Lung microvascular endothelial cell (primary cell): ENCODE results near the gene ANKDD1B. TPM values are rescaled to one million over a fixed set of nuclear protein-coding genes. Genes with fewer than 3 reads are reported as not detected.

Experiments used
- DNase-seq, 2 donors: peaks; one replicate each; pipeline versions ENCODE4 v3.0.0 to v3.0.0-alpha.2; 2010; ENCODE audit warnings: low read depth in 2 of 2
- total RNA-seq: library from RNA; depleted of rRNA; stranded (reverse); fragments of >200 nt; gene quantifications from 2 replicates; pipeline ENCODE4 v1.2.1, GENCODE V29; 2014

ANKDD1B gene
- total RNA-seq, 1 donor from 2014 or later, result 1.2 TPM

DNA sequence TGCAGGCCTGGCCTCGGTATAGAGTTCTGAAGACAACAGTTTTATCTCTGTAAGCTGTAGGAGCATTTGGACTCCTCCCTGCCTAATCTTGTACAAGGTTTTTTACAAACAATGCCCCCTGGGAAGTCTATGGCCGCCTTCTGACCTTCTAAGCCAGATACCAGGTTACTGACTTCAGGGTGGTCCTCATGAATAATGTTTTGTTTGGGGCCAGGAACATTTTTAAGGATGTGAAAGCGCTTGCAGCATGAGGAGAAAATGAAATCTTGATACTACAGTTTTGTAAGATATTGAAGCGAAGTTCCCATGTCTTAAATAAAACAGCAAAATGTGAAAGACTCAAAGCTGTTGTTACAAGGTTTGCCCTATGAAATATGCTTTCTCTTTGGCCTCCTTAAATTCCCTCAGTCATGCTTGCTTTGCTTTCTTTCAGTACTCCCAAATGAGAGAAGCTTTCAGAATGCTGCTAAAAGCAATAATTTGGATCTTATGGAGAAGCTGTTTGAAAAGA is 5.2 kb downstream of the ANKDD1B start:
- DNase-seq, result no peak

DNA sequence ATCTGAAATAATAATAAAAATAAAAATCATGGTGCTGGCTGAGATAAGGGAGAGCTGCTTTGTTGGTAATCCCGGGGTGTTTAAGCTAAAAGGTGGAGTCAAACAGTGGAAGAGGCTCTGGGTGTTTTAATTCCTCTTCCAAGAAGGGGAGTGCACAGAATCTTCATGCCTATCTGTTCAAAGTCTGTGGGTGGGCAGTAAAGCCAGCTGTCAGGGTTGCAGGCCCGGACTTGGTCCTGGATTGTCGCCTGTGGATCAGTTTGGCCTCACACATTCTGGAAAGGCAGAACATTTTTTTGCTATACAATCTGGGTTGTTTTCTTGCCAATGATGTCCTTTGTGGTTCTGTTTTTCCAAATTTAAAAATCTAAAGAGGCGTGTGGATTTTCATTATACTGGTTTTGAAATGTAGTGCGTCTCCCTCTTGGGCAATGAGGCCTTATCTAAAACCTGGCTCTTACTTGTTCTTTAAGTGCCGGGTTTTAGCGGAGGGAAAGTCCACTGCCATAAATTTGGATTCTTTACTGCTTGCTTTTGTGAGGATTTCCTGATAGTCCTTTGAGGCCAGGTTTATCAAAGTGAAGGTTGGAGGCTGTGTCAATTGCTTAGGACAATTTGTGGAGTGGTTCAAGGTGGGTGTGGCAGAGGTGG is 5.8 kb downstream of the ANKDD1B start:
- no peak for DNase-seq

DNA sequence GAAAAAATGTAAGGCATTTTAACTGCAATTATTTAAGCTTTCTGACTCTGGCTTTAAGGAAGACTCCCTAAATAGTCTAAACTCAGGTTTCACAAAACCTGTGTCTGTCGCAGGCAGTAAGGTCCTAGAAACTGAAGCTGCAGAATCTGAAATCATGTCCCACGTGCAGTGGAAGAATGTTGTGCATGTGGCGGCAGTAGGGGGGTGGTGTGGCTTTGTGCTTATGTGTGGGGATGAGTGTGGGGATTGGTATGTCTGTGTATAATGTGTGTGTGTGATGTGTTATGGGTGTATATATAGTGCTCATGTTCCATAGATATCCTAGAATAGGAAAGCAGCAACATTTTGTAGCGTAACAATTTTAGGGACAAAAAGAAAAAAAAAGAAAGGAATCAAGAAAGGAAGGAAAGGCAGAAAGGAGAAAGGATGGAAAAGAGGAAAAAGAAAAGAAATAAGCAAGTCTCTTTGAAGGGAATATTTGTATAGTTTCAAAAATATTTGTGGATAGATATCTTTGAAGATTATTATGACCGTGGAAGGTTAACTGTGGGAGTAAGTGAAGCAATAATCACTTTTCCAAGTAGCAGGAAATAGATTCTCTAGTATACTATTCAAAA is 6.6 kb downstream of the ANKDD1B start:
- no peak for DNase-seq

DNA sequence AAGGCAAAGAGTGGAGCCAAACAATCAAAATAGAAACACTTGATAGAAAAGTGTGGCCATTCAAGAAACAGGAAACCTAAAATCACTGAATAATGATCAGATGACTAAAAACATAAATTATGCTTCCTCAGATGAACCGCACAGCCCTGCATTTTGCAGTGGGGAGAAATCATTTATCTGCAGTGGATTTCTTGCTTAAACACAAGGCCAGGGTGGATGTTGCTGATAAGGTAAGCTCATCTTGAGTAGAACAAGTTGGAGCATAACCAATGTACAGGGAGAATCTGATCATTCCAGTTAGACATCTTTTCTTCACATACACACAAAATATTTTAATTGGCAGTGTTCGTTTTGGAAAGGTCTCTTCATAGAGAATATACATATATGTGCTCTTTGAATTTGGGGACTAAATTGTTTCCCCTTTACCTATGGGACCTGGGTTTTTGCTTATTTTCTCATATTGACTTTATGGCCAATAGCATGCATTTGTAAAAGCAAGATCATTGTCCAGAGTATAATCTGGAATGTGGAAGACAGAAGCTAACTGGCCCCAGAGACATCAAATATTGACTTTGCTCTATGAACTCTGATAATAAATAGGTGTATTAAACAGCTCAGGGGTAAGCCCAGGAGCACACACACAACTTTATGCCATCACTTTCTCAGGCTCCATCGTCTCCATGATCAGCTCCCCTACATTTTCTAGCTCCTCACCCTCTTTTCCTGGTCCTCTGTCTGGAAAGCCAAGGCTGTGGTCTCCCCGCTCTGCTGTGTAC is 9.1 kb downstream of the ANKDD1B start:
- DNase-seq, result no peak

DNA sequence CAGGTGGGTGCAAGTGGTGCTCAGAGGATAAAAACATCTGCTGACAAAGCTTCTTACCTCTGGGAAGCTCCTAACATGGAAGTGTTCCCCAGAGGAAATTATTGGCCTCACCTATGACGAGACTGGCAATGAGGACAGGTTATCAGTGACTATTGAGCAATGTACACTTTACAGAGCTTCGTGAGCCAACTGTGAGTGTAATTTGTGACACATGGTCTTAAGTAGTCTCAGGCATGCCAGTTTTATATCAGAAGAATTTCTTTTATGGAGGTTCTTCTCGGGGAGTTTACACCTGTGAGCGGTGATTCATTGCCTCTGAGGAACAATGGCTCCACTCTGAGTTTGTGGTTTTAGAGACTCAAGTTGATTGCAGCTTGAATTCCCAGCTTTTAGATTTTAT is 11.3 kb downstream of the ANKDD1B start:
- no peak for DNase-seq

DNA sequence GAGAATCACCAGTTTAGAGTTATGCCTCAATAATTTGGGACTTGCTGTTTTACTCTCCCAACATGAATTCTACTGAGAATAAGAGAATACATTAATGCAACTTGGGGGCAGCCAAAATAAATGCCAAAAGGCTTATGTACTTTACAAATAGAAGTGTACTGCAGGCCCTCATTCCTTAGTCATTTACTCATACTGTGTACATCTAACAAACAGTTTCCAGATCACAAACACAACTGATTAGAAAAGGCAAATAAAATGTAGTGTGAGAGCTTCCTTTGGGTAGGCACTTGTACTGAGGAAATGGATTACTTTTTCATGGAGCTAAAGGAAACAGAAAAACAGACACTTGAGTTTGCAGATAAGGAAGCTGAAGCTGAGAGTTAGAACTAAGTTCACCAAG is 12.6 kb downstream of the ANKDD1B start:
- no peak for DNase-seq

DNA sequence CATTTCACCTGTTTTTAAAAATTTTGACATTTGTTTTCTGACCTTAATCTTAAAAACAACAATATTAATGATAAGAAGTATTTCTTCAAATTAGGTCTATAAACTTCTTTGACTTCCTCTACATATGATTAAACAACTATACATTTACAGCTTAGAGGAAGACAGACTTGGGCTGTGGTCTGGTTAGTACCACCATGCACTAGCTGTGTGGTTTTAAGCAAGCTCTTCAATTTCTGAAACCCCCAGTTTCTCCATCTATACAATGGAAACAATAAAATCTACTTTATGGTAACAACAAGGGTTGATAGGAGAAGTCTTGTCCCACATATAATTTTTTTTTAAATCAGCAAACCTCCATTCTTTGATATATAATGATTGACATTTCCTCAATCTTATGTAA is 15.7 kb downstream of the ANKDD1B start:
- no peak for DNase-seq

DNA sequence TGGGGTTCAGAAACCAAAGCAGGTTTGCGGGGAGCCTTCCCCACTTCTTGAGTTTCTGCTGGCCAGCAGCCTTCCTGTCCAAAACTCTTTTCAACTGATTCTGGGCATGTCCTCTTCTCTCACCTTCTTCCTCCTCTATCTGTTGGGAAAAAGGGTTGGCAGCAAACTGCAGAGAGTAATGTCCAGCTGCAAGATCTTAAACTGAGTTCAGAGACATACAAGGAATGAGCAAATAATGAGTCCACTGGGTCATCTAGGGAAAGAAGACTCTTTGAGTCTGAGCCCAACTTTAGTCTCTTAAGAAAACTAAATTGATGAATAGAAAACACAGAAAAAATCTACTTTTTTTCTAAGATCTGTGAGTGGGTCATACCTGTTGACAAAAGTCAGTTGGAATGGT is 16.5 kb downstream of the ANKDD1B start:
- no peak for DNase-seq

DNA sequence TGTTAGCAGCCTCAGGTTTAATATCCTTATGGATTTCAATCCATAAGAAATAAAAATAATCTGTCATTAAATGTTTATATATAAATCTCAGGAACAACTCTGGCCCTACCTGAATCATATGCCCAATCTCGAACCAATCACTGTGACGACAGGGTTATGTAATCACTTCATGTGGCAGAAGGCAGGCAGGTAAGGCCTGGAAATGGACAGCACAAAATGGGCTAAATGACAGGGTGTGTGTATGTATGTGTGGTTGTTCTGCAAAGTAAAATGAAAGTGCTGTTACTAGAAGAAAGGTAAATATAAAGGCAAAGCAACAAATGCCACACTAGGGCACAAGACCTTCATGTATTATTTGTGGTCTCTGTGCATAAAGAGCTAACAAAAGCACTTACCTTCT is 19.6 kb downstream of the ANKDD1B start:
- DNase-seq, result no peak

DNA sequence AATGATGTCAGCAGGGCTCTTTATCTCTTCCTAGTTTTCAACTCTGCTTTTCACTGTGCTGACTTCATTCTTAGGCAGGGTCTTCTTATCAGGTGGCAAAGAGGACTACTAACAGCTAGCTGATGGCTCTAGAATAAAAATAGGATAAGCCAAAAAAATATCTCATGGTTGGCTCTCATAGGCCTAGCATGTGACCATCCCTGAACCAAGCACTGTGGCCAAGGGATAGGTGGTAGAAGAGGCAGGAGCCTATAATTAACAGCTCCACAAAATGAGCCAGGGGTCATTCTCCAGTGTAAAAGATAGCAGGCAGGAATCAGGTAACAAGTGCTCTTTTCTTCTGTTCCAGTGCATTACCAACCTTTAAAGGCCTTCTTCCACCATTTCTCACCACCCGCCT is 21.1 kb downstream of the ANKDD1B start:
- no peak for DNase-seq

DNA sequence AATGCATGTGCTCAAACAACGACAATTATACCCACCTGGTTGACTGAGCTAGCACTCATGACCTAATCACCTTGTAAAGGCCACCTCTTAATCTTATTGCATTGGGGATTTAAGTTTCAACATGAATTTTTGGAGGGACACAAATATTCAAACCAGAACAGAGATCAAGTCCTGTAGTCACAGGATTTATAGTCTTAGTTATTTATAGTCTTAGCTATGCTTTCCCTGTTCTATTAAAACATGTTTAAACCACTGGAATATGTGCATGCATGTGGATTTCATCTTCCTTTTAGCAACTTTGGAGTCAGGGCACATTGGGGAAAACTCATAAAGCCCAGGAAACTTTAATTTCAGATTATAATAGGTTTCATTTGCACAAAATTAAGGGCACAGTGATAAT is 26.7 kb downstream of the ANKDD1B start:
- no peak for DNase-seq

DNA sequence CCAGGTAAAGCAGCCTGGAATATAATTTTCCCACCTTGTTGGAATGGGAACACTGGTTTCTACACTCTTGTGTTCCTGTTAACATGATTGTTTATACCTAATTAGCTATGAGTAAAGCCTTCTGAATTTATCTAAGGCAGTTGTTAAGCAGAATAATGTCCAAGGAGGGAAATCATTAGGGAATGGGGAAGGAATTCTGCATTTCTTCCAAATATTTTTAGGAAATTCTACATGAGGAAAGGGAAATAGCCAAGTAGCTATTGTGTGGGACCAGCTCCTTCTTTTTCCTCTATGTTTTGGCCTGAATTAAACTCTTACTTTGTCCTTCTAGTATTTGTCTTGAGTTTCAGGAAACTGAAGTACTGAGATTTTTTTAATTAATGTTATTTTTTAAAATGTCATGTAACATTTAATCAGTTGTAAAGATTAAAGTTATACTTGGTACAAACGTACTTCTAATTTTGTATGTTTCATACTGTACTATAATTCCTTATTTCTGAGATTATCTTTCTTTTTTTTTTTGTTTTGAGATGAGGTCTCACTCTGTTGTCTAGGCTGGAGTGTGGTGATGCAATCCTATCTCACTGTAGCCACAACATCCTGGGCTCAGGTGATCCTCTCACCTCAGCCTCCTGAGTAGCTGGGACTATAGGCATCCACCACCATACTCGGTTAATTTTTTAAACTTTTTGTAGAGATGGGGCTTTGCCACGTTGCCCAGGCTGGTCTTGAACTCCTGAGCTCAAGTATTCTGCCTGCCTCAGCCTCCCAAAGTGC is 28.5 kb downstream of the ANKDD1B start:
- no peak for DNase-seq

DNA sequence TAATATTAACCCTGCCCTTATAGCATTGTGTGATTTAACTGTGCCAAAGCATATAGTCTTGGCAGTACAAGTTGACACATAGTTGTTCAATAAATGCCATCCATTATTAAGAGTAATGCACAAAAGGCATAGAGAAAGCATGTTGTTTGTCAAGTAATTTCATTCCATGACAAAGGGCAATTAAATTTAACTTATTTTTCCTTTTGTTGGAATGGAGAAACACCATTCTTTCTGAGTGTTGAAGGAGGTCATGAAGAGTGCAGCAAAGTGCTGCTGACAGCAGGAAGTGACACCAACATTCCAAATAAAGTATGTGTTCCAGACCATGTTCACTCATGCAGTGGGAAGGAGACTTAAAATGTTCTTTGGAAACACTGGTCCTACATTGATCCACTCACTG is 29.1 kb downstream of the ANKDD1B start:
- DNase-seq, result peak; percentile 68 to 88

DNA sequence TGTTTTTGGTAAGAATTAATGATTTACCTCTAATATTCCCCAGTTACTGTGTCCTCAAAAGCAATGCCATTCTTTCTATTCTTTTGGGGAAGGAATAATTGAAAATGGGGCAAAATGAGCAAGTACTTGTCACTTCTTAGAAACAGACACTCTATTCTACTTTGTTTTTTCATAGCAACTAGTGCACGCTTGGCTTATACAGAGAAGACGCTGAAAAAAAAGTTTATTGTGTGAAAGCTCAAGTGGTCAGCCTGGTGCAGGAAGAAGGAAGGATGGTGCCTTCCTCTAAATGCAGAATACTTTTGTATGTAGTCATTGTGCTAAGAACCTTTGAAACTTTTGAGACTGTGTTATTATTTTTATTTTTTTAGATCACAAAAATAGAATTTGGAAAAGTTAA is 29.6 kb downstream of the ANKDD1B start:
- peak in 1 of 2 donors; percentile 44 for DNase-seq

DNA sequence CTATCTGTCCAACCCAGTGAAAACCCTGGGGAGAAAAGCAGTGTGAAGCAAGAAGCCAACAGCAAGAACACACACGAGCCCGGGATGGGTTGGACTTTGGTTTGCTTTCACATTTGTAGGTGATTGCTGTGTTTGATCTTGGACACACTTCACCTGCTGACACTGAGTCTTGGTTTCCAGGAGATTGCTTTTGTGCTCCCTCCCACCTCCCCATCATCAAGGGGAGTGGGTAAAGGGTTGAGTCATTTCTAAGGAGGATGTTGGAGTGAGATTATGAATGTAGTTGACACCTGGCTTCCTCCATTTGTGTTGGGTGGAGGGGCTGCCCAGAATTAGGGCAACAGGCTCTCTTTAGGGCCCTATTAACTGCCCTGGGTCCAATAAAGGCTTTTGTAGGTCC is 37.5 kb downstream of the ANKDD1B start:
- no peak for DNase-seq

DNA sequence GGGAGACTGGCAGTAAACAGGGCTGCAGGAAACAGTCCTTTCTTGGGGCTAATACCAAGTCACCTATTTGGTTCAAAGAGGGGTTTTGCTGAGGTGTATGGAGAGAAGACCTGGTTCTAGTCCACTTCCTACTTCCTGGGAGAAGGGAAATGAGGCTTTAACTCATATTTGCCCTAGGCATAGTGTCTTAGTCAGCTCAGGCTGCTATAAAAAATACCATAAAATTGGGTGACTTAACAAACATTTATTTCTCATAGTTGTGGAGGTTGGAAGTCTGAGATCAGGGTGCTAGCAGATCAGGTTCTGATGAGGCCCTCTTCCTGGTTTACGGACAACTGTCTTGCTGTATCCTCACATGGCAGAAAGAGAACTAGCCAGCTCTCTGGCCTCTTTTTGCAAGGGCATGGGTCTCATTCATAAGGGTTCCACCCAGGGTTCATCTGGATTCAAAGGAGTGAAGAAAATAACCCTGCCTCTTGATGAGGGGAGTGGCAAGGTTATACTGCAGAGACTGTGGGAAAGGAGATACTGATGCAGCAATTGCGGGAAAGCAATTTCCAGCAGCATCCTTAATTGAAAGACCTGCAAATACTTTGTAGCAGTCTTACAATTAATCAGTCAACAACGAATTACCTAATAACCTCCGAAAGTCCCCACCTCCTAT is 40.5 kb downstream of the ANKDD1B start:
- DNase-seq, result no peak

DNA sequence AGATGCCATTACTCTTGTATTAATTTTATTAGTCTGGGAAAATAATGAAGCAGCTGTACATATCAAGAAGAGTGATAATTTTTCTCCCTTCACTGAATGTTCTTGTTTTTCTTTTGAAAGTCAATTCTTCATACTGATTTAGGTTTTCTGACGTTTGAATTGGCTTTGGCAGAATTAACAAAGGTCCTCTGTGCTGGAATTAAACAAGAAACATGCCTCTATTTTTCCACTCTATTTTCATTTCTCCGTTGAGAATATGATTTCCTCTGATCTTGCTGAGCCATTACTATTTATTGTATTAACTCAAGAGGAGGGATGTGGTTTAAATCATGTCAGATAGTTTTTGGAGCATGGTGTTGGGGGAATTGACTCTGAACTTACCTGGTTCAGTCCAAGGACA is 42.3 kb downstream of the ANKDD1B start:
- DNase-seq, result no peak

DNA sequence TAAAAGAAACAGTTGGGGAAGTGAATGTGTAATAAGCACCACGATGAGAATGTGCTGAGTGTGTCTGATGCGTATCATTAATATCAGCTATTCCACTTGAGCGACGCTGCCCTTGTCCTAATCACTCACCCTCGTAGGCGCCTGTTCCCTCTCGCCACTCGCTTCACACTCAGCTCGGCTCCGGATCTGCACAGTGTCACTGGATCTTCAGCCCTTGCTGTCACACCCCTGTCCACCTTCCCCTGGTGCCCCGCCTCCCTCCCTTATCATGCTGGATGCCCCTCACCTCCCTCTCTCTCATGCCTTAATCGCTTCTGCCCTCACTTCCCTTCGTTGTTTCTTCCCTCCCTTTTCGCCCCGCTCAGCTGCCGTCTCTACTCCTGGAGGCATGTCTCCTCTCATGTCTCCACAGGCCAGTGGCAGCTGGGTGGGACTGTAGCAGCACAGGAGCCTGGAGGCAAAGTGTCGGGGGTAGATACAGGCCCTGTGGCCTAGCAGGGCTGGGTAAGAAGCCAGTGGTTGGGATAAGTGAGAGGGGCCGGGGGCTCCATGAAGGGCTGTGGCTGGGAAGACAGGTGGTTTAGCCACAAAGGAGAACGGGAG is 43.5 kb downstream of the ANKDD1B start:
- no peak for DNase-seq

DNA sequence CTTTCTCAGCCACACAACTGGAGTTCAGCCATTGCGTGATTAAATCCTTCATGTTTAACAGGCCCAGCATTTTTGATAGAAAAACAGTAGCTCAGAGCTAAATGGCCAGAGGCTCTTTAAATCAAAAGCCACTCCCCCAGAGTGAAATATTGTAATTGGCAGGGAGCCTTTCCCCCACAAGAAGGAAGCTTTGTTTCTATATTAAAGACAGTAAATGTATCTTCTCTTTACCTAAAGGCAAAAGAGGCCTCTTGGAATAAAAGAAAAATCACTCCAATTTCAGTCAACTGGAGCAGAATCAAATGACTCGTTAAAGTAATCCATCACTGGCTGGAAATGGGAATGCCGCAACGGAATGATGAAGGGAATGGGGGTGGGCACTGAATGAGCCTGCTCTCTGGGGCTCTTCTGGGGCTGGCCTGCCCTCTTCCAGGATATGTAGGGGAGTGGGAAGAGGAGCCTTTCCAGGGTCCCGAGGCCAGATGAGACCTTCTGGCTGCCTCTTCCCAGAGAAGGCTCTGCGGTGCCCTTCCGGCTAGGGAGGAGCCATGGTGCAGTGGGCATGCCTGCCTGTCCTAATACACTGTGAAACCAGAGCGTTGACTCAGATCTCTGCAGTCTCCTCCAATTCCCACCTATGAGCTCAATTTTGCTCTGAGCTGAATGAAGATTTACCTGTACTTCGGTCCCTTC is 45.2 kb downstream of the ANKDD1B start:
- DNase-seq, result peak; percentile 49 to 63

DNA sequence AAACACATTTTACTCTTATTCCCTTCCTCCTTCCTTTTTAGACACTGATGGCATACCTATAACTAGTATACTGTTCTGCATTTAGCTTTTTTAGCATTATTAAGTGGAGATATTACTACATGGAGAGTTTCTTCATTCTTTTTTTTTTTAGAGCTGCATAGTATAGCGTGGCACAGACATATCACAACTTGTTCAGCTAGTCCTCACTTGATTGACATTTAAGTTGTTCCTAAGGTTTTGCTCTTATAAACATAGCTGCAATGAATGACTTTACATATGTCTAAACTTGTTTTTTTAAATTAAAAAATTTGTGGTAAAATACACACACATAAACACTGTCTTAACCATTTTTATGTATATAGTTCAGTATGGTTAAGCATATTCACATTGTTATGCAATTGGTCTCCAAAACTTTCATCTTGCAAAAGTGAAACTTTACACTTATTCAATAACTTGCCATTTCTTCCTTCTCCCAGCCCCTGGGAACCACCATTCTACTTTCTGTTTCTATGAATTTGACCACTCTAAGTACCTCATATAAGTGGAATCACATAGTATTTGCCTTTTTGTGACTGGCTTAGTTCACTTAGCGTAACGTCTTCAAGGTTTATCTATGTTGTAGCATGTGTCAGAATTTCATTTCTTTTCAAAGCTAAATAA is 48.7 kb downstream of the ANKDD1B start:
- DNase-seq, result no peak
